Motor neuron (in vitro differentiated cells): ENCODE results near the gene FSTL4. TPM values are rescaled to one million over a fixed set of nuclear protein-coding genes. Genes with fewer than 3 reads are reported as not detected.

Experiments
- ATAC-seq, 8 experiments: fragments of 200-7000 bp; cut with Tn5 transposase; replicated peaks in 6 of 8; 2 replicates each; pipeline ENCODE4 v1.8.0; 2021; ENCODE audit warnings: mild to moderate bottlenecking in 8 of 8, moderate library complexity in 8 of 8
- H3K27ac ChIP-seq, 2 donors: fragments of 250-450 bp; sonication (Bioruptor Pico); 2 replicates each; pipeline ENCODE4 v1.9.0; 2021; ENCODE audit warnings: antibody characterized with exemption in 2 of 2, mild to moderate bottlenecking in 2 of 2, moderate library complexity in 1 of 2
- H3K4me1 ChIP-seq, 2 donors: fragments of 250-450 bp; sonication (Bioruptor Pico); replicated peaks in 1 of 2; 2 replicates each; pipeline ENCODE4 v1.6.1; 2021; ENCODE audit warnings: antibody characterized with exemption in 2 of 2, mild to moderate bottlenecking in 2 of 2, moderate library complexity in 1 of 2
- H3K4me3 ChIP-seq, 5 donors: fragments of 250-450 bp; sonication (Bioruptor Pico); 2 replicates each; pipeline ENCODE4 v1.9.0; 2021; ENCODE audit warnings: antibody characterized with exemption in 5 of 5, mild to moderate bottlenecking in 5 of 5, moderate library complexity in 4 of 5
- WGBS, 10 experiments: fragments of 450-650 bp; shearing (Covaris generic); methylation state at CpG; one replicate each; pipeline ENCODE4 v1.0.0; 2022; 5-methylcytosine and 5-hydroxymethylcytosine counted together
- in situ Hi-C, 9 experiments: fragments of 400-800 bp; cut with MboI; loops; one replicate each; pipeline ENCODE4 v1.15.0; 2021; ENCODE audit warnings: low sequenced_read_pairs in 9 of 9, low pct_unique_long_range_greater_than_20kb in 2 of 9; ENCODE audit not compliant: unreplicated experiment in 9 of 9
- total RNA-seq, 8 experiments: library from RNA; unstranded; fragments of 300-600 nt; gene quantifications; 2 replicates each; pipeline versions ENCODE4 v1.2.3 to v1.2.4, GENCODE V29; 2022

FSTL4 gene
- total RNA-seq, 8 experiments from 2014 or later, result 0.13 to 5.5 (median 1.9) TPM

GRCh38 chr5:133497608-133498348 is 114.6 kb downstream of the FSTL4 start:
- Histone ChIP-seq H3K4me1 (peaks cover 7 to 13% of the 10 kb centered on the region in 2 donors), H3K27ac (no peak overlapping the region), H3K4me3 (no peak overlapping the region)
- in situ Hi-C loops, result no loop called here
- 13 to 85% (median 80%) methylated on average over 1 to 3 of the region's 6 CpGs; no CpG with 5 or more reads in 4 of the 10 experiments for WGBS, 10 experiments
- no peak for ATAC-seq

GRCh38 chr5:133496631-133497030 is 115.7 kb downstream of the FSTL4 start:
- WGBS, 10 experiments, result 0 to 93% (median 70%) methylated on average over 1 to 2 of the region's 7 CpGs; no CpG with 5 or more reads in 6 of the 10 experiments
- in situ Hi-C loops, result no loop called here

GRCh38 chr5:133494923-133495246 is 117.5 kb downstream of the FSTL4 start:
- Histone ChIP-seq H3K4me3 (no peak overlapping the region), H3K4me1 (peaks cover 4 to 7% of the 10 kb centered on the region in 2 donors), H3K27ac (peak overlapping the region in 1 of 2 donors; percentile 57)
- peak in 2 of 8 experiments; percentile 10 to 52 for ATAC-seq
- in situ Hi-C loops, result no loop called here
- WGBS, 10 experiments, result 45 to 89% (median 84%) methylated on average over 4 to 8 of the region's 8 CpGs; no CpG with 5 or more reads in 6 of the 10 experiments

More at GRCh38 chr5:133496631-133497030, 115.7 kb downstream of the FSTL4 start:
- no peak for ATAC-seq
- Histone ChIP-seq H3K4me1 (peaks cover 7 to 13% of the 10 kb centered on the region in 2 donors), H3K27ac (no peak overlapping the region), H3K4me3 (no peak overlapping the region)

DNA sequence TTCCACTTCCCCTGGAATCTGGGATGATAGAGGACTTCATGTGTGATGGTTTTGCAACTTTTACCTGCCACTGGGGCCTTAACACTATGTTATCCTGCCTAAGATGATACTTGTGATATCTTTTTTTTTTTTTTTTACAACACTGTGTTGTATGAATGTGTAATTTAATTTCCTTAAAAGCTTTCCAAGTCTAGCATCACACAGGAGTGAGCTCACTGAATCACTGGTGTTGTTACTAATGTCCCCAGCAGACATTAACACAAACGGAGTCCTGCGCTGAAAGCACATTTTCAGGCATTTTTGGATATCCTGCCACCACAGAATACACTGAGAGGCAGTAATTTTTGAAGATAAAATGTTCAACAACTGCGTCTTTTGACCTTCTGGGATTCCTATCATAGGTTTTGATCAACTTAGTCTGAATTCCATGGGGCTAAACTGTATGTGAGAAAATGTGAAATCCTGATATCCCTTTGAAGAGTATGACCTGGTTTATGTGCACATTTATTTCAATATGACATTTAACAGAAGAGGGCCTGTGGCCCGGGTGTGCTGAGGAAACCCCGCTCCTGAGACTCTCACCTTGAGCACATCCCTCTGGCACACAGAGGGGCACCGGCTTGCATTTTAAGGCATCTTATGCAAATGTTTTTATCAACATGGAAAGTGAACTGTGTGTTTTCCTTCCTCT is 118.0 kb downstream of the FSTL4 start:
- Histone ChIP-seq H3K27ac (peak overlapping the region in 1 of 2 donors; percentile 57), H3K4me1 (peaks cover 3 to 7% of the 10 kb centered on the region in 2 donors), H3K4me3 (no peak overlapping the region)
- ATAC-seq, result peak in 5 of 8 experiments; percentile 26 to 89 (median 66)
- 19 to 98% (median 83%) methylated on average over 1 to 6 of the region's 6 CpGs; no CpG with 5 or more reads in 1 of the 10 experiments for WGBS, 10 experiments
- in situ Hi-C loops, result no loop called here

GRCh38 chr5:133489632-133490031 is 122.7 kb downstream of the FSTL4 start:
- Histone ChIP-seq H3K4me1 (peaks cover 0 to 13% of the 10 kb centered on the region in 2 donors), H3K4me3 (no peak overlapping the region), H3K27ac (no peak overlapping the region)
- peak in 2 of 8 experiments; percentile 50 to 71 for ATAC-seq
- in situ Hi-C loops, result no loop called here
- WGBS, 10 experiments, result 9 to 50% (median 39%) methylated on average over 1 of the region's 1 CpG; no CpG with 5 or more reads in 4 of the 10 experiments

GRCh38 chr5:133487093-133487492 is 125.2 kb downstream of the FSTL4 start:
- Histone ChIP-seq H3K4me3 (no peak overlapping the region), H3K4me1 (peaks cover 0 to 10% of the 10 kb centered on the region in 2 donors), H3K27ac (no peak overlapping the region)
- in situ Hi-C loops, result no loop called here
- peak in 5 of 8 experiments; percentile 58 to 89 (median 81) for ATAC-seq
- 63 to 83% methylated on average over 1 to 3 of the region's 4 CpGs; no CpG with 5 or more reads in 8 of the 10 experiments for WGBS, 10 experiments

DNA sequence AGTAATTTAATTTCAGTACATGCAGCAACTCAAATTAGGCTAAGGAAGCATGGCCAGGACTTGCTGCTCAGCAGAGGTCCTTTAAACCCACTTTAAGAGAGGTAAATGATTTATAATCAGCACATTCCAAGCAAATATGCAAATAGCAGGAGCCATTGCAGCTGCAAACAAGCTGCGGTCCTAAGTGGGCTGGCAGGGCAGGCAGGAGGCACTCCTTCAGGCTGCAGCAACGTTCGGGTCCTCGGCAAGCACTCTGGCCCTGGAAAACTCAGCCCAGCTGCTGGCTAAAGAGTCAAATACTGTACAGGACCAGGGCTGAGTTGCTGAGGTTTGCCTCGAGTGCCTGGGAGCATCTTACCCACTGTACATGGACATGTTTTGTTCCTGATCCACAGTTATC is 126.9 kb downstream of the FSTL4 start:
- Histone ChIP-seq H3K4me3 (no peak overlapping the region), H3K4me1 (peaks cover 0 to 10% of the 10 kb centered on the region in 2 donors), H3K27ac (no peak overlapping the region)
- WGBS, 10 experiments, result 10 to 80% (median 26%) methylated on average over 1 to 5 of the region's 5 CpGs; no CpG with 5 or more reads in 4 of the 10 experiments
- ATAC-seq, result peak in 1 of 8 experiments; percentile 25
- in situ Hi-C loops, result no loop called here

- 62 to 100% (median 93%) methylated on average over 1 to 3 of the region's 5 CpGs; no CpG with 5 or more reads in 4 of the 10 experiments for WGBS, 10 experiments
Observed at GRCh38 chr5:133483406-133484090, 128.8 kb downstream of the FSTL4 start.

GRCh38 chr5:133482028-133482427 is 130.3 kb downstream of the FSTL4 start:
- peaks cover 0 to 14% of the 10 kb centered on the region in 2 donors for H3K4me1 ChIP-seq
- H3K4me3 ChIP-seq, result no peak overlapping the region
- H3K27ac ChIP-seq, result no peak overlapping the region
- in situ Hi-C loops, result no loop called here
- 0 to 80% (median 40%) methylated on average over 1 to 3 of the region's 3 CpGs; no CpG with 5 or more reads in 3 of the 10 experiments for whole genome bisulfite sequencing, 10 experiments
- ATAC-seq, result no peak

More at GRCh38 chr5:133483406-133484090, 128.8 kb downstream of the FSTL4 start:
- no peak overlapping the region for H3K27ac ChIP-seq
- in situ Hi-C loops, result no loop called here
- peaks cover 0 to 10% of the 10 kb centered on the region in 2 donors for H3K4me1 ChIP-seq
- peak in 2 of 8 experiments; percentile 69 to 79 for ATAC-seq
- no peak overlapping the region for H3K4me3 ChIP-seq

- Histone ChIP-seq H3K27ac (no peak overlapping the region), H3K4me3 (no peak overlapping the region), H3K4me1 (peaks cover 0 to 14% of the 10 kb centered on the region in 2 donors)
- in situ Hi-C loops, result no loop called here
- WGBS, 10 experiments, result 70 to 95% (median 85%) methylated on average over 2 to 7 of the region's 10 CpGs; no CpG with 5 or more reads in 6 of the 10 experiments
- no peak for ATAC-seq
Observed at GRCh38 chr5:133480866-133481265, 131.5 kb downstream of the FSTL4 start.

DNA sequence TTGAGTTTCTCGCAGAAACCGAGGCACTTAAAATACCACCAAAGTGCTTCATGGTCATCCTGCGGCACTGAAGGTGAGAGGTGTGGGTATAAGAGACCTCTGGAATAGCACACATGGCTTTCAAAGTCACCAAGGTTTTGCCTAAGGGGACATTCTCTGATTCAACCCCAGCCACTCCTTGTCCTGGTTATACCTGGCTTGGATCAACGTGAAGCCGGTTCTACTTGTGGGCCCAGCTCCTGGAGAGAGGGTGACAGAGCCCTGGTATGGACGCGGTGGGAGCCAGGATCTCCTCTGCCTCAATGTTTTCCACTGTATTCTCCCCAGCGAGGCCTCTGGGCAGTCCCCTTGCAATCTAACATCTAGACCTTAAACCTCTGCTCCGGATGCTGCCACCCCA is 132.0 kb downstream of the FSTL4 start:
- WGBS, 10 experiments, result 0 to 100% (median 81%) methylated on average over 1 to 8 of the region's 9 CpGs; no CpG with 5 or more reads in 4 of the 10 experiments
- ATAC-seq, result no peak
- Histone ChIP-seq H3K27ac (no peak overlapping the region), H3K4me1 (peaks cover 0 to 15% of the 10 kb centered on the region in 2 donors), H3K4me3 (no peak overlapping the region)
- in situ Hi-C loops, result no loop called here

DNA sequence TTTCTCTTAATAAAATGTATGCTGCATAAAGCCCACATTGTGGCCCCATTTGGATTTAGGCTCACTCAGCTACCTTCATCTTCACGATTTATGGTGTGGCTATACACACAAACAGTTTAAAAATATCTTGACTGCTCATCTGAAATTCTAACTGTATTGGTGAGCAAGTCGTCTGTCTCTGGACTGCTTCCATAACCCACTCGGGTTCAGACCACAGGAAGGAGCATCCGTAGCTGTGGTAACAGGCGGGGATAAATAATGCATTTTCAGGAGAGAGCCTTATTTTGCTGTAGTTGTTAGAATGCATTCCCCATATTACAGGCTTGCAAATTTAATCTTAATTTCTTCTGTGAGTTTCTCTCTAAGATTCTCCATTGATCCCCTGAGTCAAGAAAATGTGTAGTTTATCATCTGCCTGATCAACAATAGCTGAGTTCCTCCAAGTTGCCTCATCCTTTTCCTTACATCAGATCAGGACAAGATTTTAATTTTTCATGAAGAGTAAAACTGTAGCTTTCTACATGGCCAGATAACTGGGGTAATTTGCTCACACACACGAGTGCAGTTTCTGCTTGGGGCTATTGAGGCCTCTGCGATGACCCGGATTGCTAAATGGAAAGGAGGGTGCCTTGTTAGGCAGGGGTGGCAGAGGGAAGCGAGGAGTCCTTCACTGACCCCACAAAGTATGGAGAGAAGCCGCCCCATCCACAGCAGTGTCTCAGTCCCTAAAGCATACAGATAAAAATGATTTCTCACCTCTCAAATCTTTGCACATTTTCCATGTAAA is 133.9 kb downstream of the FSTL4 start:
- Histone ChIP-seq H3K4me3 (no peak overlapping the region), H3K4me1 (peaks cover 8 to 26% of the 10 kb centered on the region in 2 donors), H3K27ac (no peak overlapping the region)
- in situ Hi-C loops, result no loop called here
- ATAC-seq, result peak in 2 of 8 experiments; percentile 23 to 55
- WGBS, 10 experiments, result 23 to 90% (median 74%) methylated on average over 3 to 10 of the region's 10 CpGs; no CpG with 5 or more reads in 1 of the 10 experiments
